Activated CD8-positive, alpha-beta memory T cell treated with anti-CD3 and anti-CD28 coated beads, Interleukin-2, amount 10 ng/mL, durations not matched to agents 7 days and 5 days (primary cell): ENCODE measurements around the gene PLEKHA6. TPM values are rescaled to one million over a fixed set of nuclear protein-coding genes. Genes with fewer than 3 reads are reported as not detected.

ENCODE experiments used
- ATAC-seq: fragments of 150-1000 bp; cut with Tn5 transposase; one replicate; pipeline ENCODE4 v1.10.0; 2021; ENCODE audit warnings: moderate library complexity
- CTCF ChIA-PET: fragments of 350-600 bp; sonication (Branson Sonifier 250); formaldehyde crosslinking; loops from one replicate; lab custom pipeline; 2021; ENCODE audit warnings: antibody characterized with exemption; lab: Charles Lee
- DNase-seq: peaks from one replicate; pipeline ENCODE4 v3.0.0-alpha.2; 2020
- H3K27ac Mint-ChIP-seq: one replicate; pipeline ENCODE4 v1.8.0; 2021; ENCODE audit warnings: mild to moderate bottlenecking, mixed read lengths
- H3K27me3 Mint-ChIP-seq: one replicate; pipeline ENCODE4 v1.8.0; 2021; ENCODE audit warnings: mixed read lengths
- H3K36me3 Mint-ChIP-seq: one replicate; pipeline ENCODE4 v1.8.0; 2021; ENCODE audit warnings: mild to moderate bottlenecking, mixed read lengths
- H3K4me1 Mint-ChIP-seq: one replicate; pipeline ENCODE4 v1.8.0; 2021; ENCODE audit warnings: mixed read lengths
- H3K4me3 Mint-ChIP-seq: one replicate; pipeline ENCODE4 v1.8.0; 2021; ENCODE audit warnings: mild to moderate bottlenecking, moderate library complexity, mixed read lengths
- H3K9me3 Mint-ChIP-seq: one replicate; pipeline ENCODE4 v1.8.0; 2022; ENCODE audit warnings: low read depth, mixed read lengths
- total RNA-seq, 2 experiments: library from RNA; stranded (reverse); gene quantifications; one replicate each; pipeline ENCODE4 v1.2.3, GENCODE V29; 2021

The PLEKHA6 gene
- total RNA-seq, 2 experiments from 2014 or later: 0.02 to 0.29 TPM

DNA sequence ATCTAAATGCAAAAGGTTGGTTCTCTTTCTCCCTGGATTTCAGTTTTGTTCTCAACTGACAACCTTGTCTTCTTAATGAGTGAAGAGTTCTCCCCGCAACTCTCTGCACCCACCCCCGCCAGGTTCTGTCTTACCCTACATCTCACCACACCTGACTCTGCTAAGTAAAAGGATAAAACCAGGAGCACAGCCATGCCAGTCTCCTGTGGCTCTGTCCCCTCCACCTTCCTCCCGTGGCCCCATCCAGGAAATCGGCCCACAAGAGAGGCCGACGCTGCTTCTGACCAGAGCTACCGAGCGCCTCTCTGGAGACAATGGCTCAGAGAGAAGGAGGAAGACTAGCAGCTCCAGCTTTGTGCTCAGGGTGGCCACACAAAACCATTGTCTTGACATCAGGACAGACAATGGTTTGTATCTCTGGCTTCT, 72.2 kb downstream of the PLEKHA6 start:
- CTCF ChIA-PET: no interaction called here

DNA sequence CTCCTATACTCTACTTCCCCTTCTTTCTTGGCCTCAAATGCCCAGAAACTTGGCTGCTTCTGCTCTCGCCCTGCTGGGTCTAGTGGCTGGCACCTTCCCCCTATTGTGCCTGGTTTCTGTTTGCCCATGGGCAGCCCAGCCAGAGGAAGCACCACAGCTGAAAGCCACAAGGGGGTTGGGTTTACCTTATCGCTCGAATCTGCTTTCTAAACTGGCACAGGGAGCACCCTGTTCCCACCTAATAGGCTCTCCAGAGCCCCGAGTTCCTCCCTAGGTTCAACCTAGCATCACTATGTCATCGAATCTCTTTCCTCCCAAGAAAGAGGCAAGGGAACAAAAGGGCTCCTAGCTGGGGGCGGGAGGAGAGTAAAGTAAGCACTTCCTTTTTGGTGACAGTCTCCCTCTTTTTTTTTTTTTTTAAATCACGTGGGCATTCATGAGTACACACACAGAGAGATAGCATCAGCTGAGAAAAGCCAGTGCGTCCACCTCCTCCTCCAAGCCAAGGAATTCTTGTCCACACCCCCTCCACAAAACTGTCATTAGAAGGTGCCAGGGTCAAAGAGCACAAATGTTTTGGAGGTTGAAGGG, 72.8 kb downstream of the PLEKHA6 start:
- Mint-ChIP-seq H3K4me1 (peaks cover 18% of the 10 kb centered on the region), H3K36me3 (no peaks in the 10 kb centered on the region), H3K9me3 (no peaks in the 10 kb centered on the region), H3K27me3 (peaks cover 58% of the 10 kb centered on the region), H3K27ac (peak overlapping the region; percentile 66), H3K4me3 (peak overlapping the region; percentile 47)
- CTCF ChIA-PET: no interaction called here
- DNase-seq: peak; percentile 55
- peak; percentile 71 for ATAC-seq

More for the DNA sequence above, 72.2 kb downstream of the PLEKHA6 start:
- no peak for DNase-seq
- H3K36me3 Mint-ChIP-seq: no peaks in the 10 kb centered on the region
- no peak for ATAC-seq
- no peak overlapping the region for H3K4me3 Mint-ChIP-seq
- H3K27me3 Mint-ChIP-seq: peaks cover 60% of the 10 kb centered on the region
- peaks cover 18% of the 10 kb centered on the region for H3K4me1 Mint-ChIP-seq
- no peak overlapping the region for H3K27ac Mint-ChIP-seq
- H3K9me3 Mint-ChIP-seq: no peaks in the 10 kb centered on the region

DNA sequence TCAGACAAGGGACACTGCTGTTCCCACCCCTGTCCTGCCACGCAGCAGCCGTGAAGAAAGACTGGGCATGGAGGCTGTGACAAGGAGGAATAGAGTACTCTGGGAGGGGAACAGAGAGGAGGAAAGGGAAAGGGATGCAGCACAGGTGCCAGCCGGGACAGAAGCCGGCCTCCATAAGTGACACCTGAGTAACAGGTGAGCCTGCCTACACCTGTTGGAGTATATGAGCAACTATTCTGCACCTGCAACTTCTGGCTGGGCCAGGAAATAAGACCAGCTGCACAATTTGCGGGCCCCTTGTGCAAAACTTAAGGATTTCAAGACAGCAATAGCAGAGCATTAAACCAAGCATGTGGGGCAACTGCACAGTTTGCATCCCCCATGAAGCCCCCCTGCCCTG, 73.4 kb downstream of the PLEKHA6 start:
- peaks cover 18% of the 10 kb centered on the region for H3K4me1 Mint-ChIP-seq
- no peak overlapping the region for H3K27ac Mint-ChIP-seq
- H3K9me3 Mint-ChIP-seq: no peaks in the 10 kb centered on the region
- ATAC-seq: no peak
- no peaks in the 10 kb centered on the region for H3K36me3 Mint-ChIP-seq
- no peak overlapping the region for H3K4me3 Mint-ChIP-seq
- H3K27me3 Mint-ChIP-seq: peaks cover 56% of the 10 kb centered on the region
- DNase-seq: no peak
- CTCF ChIA-PET: no interaction called here

DNA sequence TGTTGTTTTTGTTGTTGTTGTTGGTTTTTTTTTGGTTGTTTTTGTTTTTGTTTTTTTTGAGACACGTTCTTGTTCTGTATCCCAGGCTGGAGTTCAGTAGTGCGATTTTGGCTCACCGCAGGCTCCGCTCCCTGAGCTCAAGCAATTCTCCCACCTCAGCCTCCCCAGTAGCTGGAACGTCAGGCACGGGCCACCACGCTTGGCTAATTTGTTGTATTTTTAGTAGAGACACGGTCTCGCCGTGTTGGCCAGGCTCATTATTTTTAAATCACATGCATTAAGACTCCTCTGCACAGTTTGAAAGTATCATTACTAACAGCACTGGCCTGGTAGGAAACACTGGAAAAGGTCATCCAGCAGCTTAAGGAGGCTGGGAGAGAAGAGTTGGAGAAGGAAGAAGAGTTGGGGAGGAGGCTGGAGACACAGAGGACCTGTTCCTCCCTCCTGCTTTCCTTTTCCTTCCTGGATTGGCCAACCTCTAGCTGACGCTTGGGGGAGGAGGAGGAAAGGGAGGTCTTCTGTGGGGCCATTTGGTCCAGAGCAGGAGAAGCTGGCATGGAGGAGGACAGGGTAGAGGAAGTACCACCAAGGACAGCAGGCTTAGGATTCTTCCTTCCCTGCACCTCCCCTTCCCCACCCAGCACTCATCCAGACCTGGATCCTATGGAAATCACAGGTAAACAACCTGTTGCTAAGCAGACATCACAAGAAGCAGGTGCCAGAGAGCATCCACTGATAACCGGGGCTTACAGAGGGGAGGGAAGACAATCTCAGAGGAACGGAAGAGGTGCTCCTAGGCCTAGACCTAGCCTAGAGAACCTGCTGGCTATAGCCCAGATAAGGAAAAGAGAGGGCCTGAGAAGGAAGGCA, 74.1 kb downstream of the PLEKHA6 start:
- Mint-ChIP-seq H3K27me3 (peaks cover 52% of the 10 kb centered on the region), H3K4me1 (peaks cover 18% of the 10 kb centered on the region), H3K36me3 (no peaks in the 10 kb centered on the region), H3K4me3 (no peak overlapping the region), H3K27ac (no peak overlapping the region), H3K9me3 (no peaks in the 10 kb centered on the region)
- CTCF ChIA-PET: interaction anchor here (2.4 kb wide), 1 partner anchor 78 kb away, joined by 9 read pairs; no protein-coding TSS in a partner anchor
- ATAC-seq (no peak), DNase-seq (no peak)

DNA sequence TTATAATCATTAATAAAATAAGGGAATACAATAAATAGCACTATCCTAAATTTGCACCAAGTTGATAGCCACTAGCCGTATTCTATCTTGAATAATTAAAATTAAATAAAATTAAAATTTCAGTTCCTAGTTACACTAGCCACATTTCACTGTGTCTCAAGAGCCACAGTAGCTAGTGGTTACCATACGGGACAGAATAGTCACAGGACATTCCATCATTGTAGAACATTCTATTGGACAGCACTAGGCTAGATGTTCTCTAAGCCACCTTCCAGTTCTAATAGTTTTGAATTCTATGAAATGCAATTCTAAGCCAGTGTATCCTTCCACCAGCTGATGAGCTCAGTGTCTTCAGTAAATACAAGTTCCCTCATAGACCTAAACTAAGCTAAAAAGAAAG, 74.8 kb downstream of the PLEKHA6 start:
- Mint-ChIP-seq H3K4me1 (peaks cover 18% of the 10 kb centered on the region), H3K27me3 (peaks cover 50% of the 10 kb centered on the region), H3K27ac (no peak overlapping the region), H3K9me3 (no peaks in the 10 kb centered on the region), H3K4me3 (no peak overlapping the region), H3K36me3 (no peaks in the 10 kb centered on the region)
- DNase-seq (no peak), ATAC-seq (no peak)
- CTCF ChIA-PET: interaction anchor here (2.4 kb wide), 1 partner anchor 78 kb away, joined by 9 read pairs; no protein-coding TSS in a partner anchor

DNA sequence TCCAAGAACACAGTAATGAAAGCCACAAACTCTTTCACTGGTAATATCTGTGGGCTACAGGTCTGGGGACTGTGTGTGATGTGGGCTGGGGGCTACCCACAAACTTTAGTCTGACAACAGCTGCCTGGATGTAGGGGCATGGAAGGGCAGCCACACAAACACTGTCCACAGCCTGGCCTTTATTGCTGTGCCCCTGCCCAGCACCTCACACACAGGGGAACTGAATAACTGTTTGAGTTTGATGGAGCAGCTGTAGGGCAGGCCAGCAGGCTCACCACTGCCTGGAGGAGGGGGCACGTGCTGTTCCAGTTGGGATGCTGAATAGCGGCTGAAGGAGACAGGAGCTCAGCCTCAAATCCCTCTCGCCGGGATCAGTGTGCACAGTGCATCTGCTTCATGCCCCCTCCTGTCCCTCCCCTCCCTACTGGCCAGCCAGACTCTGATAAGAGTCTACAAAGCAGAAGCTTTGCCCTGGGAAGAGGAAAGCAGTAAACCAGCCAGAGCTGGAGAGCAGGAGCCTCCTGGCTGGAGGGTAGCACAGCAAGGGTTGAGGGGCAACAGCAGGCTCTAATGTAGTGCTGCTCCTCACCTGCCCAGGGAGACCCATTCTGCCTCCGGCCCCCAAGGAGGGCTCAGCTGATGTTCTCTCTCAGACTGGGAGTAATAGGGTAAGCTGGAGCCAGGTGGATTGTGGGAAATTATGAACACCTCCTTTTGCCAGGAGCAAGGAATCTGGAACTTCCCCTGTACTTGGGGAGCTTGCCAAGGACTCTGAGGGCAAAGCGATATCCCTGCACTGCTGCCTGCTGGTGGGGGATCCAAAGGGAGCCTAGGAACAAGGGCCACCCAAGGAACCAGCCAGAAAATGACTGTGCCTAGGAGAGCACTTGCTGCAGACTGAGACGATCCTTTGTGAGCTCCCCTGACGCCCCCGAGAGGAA, 75.7 kb downstream of the PLEKHA6 start:
- Mint-ChIP-seq H3K9me3 (no peaks in the 10 kb centered on the region), H3K36me3 (no peaks in the 10 kb centered on the region), H3K27me3 (peaks cover 48% of the 10 kb centered on the region), H3K4me3 (no peak overlapping the region), H3K27ac (no peak overlapping the region), H3K4me1 (peaks cover 18% of the 10 kb centered on the region)
- CTCF ChIA-PET: interaction anchor here (0.9 to 2.4 kb wide), 3 partner anchors 11 to 79 kb away, joined by 3 to 9 read pairs (median 3); no protein-coding TSS in a partner anchor
- DNase-seq (no peak), ATAC-seq (no peak)

DNA sequence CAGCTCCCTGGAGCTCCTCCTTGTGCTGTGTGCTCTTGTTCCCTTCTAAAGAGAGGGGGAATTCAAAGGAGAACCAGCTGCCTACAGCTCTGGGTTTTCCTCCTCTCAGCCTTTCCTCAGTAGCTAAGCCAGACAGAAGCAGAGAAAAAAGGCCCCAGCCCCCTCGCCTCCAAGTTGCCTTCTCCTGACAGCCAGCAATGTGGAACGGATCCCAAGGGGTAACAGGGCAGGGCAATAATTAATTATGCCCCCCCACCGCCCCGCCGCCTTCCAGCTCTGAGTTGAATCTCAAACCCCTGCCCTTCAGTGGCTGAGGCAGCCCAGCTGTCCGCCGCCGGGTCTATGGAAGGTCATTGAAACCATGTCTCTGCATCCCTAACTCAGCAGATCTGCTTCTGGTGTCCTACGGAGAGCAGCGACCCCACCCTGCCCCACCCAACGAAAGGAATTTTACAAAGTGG, 76.9 kb downstream of the PLEKHA6 start:
- H3K36me3 Mint-ChIP-seq: no peaks in the 10 kb centered on the region
- no peak overlapping the region for H3K27ac Mint-ChIP-seq
- H3K4me1 Mint-ChIP-seq: peaks cover 18% of the 10 kb centered on the region
- ATAC-seq (no peak), DNase-seq (no peak)
- no peaks in the 10 kb centered on the region for H3K9me3 Mint-ChIP-seq
- no peak overlapping the region for H3K4me3 Mint-ChIP-seq
- H3K27me3 Mint-ChIP-seq: peaks cover 48% of the 10 kb centered on the region
- CTCF ChIA-PET: interaction anchor here (1.1 kb wide), 1 partner anchor 24 kb away, joined by 3 read pairs; no protein-coding TSS in a partner anchor

DNA sequence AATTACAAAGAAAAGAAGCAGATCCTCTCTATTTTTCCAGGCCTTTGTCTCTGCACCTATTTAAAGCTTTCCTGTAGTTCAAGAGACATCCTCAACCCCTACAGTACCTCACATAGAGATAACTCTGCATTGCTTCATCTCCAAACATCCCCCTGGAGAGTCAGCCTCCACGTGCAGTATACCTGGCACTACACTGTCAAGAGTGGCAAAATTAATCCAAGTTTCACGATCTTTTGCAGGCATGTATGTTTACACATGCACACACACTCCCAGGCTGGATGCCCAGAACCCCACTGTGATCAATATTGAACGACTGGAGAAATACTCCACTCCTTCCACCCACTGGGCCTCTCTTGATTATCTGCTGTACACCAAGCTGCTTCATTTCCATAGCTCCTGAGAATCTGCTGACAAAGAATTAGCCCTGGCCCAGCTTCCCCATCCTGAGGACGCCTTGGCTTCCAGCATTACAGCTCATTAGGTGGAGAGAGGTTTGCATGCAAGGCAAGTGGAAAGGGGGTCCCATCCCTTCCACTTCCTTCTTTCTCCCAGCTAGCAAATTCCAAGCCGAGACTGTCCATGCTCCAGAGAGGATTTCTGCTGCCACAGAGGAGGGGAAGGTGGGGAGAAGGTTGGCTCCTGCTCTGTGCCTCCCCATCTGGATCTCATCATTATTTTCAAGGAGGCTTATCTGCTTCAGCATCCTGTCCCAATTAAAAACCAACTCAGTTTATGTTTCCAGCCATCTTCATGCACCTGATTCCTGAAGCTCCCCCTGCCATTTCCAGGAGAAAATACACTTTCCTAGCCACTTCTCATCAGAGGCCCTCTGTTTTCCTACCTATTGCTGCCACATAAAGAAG, 79.4 kb downstream of the PLEKHA6 start:
- ATAC-seq (no peak), DNase-seq (no peak)
- Mint-ChIP-seq H3K27me3 (peaks cover 49% of the 10 kb centered on the region), H3K36me3 (no peaks in the 10 kb centered on the region), H3K9me3 (no peaks in the 10 kb centered on the region), H3K27ac (no peak overlapping the region), H3K4me1 (no peaks in the 10 kb centered on the region), H3K4me3 (no peak overlapping the region)
- CTCF ChIA-PET: no interaction called here

DNA sequence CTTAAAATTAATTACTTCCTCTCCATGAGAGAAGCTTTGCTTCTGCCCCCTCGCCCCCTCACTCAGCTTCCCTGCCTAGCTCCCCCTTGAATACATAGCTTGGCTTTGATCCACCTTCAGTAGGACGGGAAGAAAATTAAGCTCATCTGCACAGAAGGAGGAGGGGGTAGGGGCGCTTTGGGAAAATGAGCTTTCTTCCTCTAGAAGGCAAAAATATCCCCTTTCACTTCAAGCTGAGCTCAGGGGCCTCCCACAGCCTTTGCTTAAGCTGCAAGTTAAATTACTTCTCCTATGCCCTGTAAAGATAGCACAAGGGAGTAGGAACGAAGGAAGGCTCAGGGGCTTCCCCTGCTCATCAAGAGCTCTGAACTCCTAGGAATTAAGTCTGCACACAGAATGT, 80.8 kb downstream of the PLEKHA6 start:
- Mint-ChIP-seq H3K4me3 (no peak overlapping the region), H3K9me3 (no peaks in the 10 kb centered on the region), H3K27ac (no peak overlapping the region), H3K4me1 (no peaks in the 10 kb centered on the region), H3K27me3 (peaks cover 44% of the 10 kb centered on the region), H3K36me3 (no peaks in the 10 kb centered on the region)
- DNase-seq (no peak), ATAC-seq (no peak)
- CTCF ChIA-PET: interaction anchor here (1.0 kb wide), 1 partner anchor 116 kb away, joined by 3 read pairs; no protein-coding TSS in a partner anchor

DNA sequence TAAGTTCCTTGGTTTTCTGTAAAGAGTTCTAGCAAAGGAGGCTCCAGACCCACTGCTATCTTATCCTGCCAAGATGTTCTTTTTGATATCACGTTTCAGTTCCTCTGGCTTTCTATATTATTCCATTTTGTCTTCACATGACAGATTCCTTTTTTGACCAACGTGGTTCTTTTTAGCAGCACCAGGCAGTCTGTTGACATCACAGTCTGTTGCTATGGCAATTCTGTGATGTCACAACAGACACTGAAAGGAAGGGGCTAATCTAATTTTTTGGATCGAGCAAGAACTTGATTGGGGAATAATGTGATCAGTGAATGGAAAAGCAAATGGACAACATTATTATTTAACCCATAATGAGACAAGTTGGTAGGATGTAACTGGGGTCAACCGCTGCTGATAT, 81.5 kb downstream of the PLEKHA6 start:
- H3K4me1 Mint-ChIP-seq: no peaks in the 10 kb centered on the region
- ATAC-seq: no peak
- H3K27me3 Mint-ChIP-seq: peaks cover 38% of the 10 kb centered on the region
- H3K27ac Mint-ChIP-seq: no peak overlapping the region
- H3K4me3 Mint-ChIP-seq: no peak overlapping the region
- CTCF ChIA-PET: interaction anchor here (1.0 kb wide), 1 partner anchor 116 kb away, joined by 3 read pairs; no protein-coding TSS in a partner anchor
- no peaks in the 10 kb centered on the region for H3K9me3 Mint-ChIP-seq
- no peaks in the 10 kb centered on the region for H3K36me3 Mint-ChIP-seq
- DNase-seq: no peak

DNA sequence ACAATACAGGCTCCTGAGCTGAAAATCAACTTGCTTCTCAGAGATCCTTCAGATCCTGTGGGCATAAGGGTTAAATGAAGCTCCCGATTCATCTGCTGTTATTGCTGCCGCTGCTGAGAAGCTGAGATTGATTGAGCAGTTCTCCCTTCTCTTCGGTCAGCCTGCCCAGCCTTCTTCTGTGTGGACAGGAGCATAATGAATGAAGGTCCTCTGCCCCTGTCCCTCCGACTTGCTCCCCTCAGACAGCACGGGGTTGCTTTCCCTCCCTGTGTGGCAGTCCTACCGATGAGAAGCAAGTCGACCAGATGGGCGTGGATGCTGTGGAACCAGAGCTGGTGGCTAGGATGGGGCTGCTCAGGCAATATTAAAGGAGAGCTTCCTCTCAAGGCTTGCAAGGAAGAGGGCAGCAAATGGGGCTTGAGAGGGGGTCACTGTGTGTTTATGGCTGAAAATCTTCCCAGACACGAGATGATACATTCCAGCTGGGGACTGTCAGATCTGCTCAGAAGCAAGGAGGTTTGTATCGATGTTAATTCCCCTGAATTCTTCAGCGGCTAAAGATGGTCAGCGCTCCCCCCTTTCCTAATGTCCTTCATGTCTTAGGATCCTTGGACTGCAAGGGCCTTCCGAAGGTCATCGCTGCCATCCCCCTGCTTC, 82.0 kb downstream of the PLEKHA6 start:
- CTCF ChIA-PET: no interaction called here
- Mint-ChIP-seq H3K9me3 (no peaks in the 10 kb centered on the region), H3K4me3 (no peak overlapping the region), H3K27me3 (peaks cover 36% of the 10 kb centered on the region), H3K4me1 (no peaks in the 10 kb centered on the region), H3K36me3 (no peaks in the 10 kb centered on the region), H3K27ac (no peak overlapping the region)
- ATAC-seq (no peak), DNase-seq (no peak)
